Esophagus squamous epithelium (tissue), 5 donors: ENCODE results near the gene BAZ2A. TPM values are rescaled to one million over a fixed set of nuclear protein-coding genes. Genes with fewer than 3 reads are reported as not detected.

Experiments used
- DNase-seq: peaks from one replicate; lab custom pipeline; 2025; lab: John Stamatoyannopoulos, UW
- H3K27ac ChIP-seq, 4 donors: fragments of 200-600 bp; sonication (generic); one replicate each; pipeline ENCODE4 v1.5.1; 2016 to 2019; ENCODE audit warnings: mild to moderate bottlenecking in 1 of 4
- H3K27me3 ChIP-seq, 4 donors: fragments of 200-600 bp; sonication (generic); 1 replicate in 3 of 4; 2 replicates in 1 of 4; pipeline versions ENCODE4 v1.5.1 to v1.6.0; 2017 to 2021; ENCODE audit warnings: antibody characterized with exemption in 1 of 4
- H3K36me3 ChIP-seq, 3 donors: fragments of 200-600 bp; sonication (generic); one replicate each; pipeline ENCODE4 v1.5.1; 2016 to 2019
- H3K4me1 ChIP-seq, 3 donors: fragments of 200-600 bp; sonication (generic); one replicate each; pipeline ENCODE4 v1.5.1; 2017 to 2019
- H3K4me3 ChIP-seq, 4 donors: fragments of 200-600 bp; sonication (generic); 1 replicate in 3 of 4; 2 replicates in 1 of 4; pipeline ENCODE4 v1.5.1; 2016 to 2019; ENCODE audit warnings: mild to moderate bottlenecking in 2 of 4, moderate library complexity in 1 of 4
- H3K9me3 ChIP-seq, 3 donors: fragments of 200-600 bp; sonication (generic); one replicate each; pipeline ENCODE4 v1.5.1; 2016 to 2019
- CTCF ChIP-seq, 6 experiments: fragments of 450-650 bp in 4 of 6; fragments of 200-600 bp in 2 of 6; sonication (generic) in 2 of 6; IDR thresholded peaks; one replicate each; pipeline ENCODE4 v1.5.1; 2016 to 2019; ENCODE audit warnings: antibody characterized with exemption in 6 of 6, mild to moderate bottlenecking in 4 of 6, moderate library complexity in 4 of 6
- POLR2A ChIP-seq, 4 donors: fragments of 450-650 bp; IDR thresholded peaks; one replicate each; pipeline ENCODE4 v1.6.1; 2017; ENCODE audit warnings: antibody characterized with exemption in 4 of 4, mild to moderate bottlenecking in 4 of 4, moderate library complexity in 3 of 4
- WGBS, 2 donors: methylation state at CpG; one replicate each; pipeline ENCODE4 v1.1.5; 2018; 5-methylcytosine and 5-hydroxymethylcytosine counted together
- intact Hi-C: fragments of 100-400 bp; cut with DNase I; formaldehyde crosslinking; loops from one replicate; pipeline ENCODE4 v1.15.0; 2022
- total RNA-seq, 4 donors: library from RNA; depleted of rRNA; stranded (reverse); fragments of >200 nt; gene quantifications; one replicate each; pipeline ENCODE4 v1.1.0, GENCODE V29; 2016
- donor health status: DM: yes; HTN: yes; CAD: no.

The BAZ2A gene
- total RNA-seq = 10 to 100 TPM; 36.7 to 65.3 (median 59.8) TPM

DNA sequence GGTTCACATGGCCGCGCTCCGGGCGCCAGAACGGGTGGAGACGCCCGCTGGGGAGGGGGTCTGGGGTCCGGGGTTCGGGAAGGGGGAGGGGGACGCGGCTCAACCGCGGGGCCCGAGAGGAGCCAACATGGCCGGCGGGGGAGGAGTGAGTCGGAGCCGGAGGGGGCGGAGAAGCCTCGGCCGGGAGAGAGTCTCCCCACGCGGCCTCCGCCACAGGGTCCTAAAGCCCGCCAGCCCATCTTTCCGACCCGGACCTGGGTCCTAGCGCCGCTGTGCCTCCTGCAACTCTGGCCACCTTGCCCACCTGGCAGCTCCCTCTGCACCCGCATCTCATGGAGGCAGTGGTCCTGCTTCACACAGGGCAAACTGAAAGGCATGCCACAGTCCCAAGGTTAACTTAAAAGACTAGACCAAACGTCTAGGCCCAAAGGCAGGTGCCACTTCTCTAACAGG, at the start of gene BAZ2A:
TSS of gene BAZ2A (minus strand) at position 147 of the 453 bp plus-strand sequence. CDS start 12,796 bp downstream, outside the sequence.
- peaks cover 0 to 22% (median 5%) of the 10 kb centered on the region in 3 donors for H3K36me3 ChIP-seq
- 0% methylated on average over 1 of the region's 31 CpGs; no CpG with 5 or more reads in 1 of the 2 donors for WGBS, 2 donors
- DNase-seq = no peak
- TF ChIP-seq CTCF (IDR thresholded peaks at IDR 0.05) (peak in 1 of 6 experiments; percentile 2), POLR2A (IDR thresholded peaks at IDR 0.05) (no peak)
- peak within 1 kb of the TSS; percentile 96 to 99 (median 98) for H3K27ac ChIP-seq
- intact Hi-C loops = no loop called here
- no peaks in the 10 kb centered on the region for H3K27me3 ChIP-seq
- H3K9me3 ChIP-seq = no peaks in the 10 kb centered on the region
- peaks cover 38 to 85% (median 56%) of the 10 kb centered on the region in 3 donors for H3K4me1 ChIP-seq
- H3K4me3 ChIP-seq = peak within 1 kb of the TSS; percentile 84 to 100 (median 99)

GRCh38 chr12:56678852-56679251, 48.7 kb upstream of the BAZ2A start:
- WGBS, 2 donors = 81 to 88% methylated on average over 2 of the region's 2 CpGs
- Histone ChIP-seq H3K36me3 (peaks cover 0 to 51% (median 0%) of the 10 kb centered on the region in 3 donors), H3K27ac (peak overlapping the region in 1 of 4 donors; percentile 9), H3K9me3 (no peaks in the 10 kb centered on the region), H3K4me1 (peaks cover 9 to 81% (median 36%) of the 10 kb centered on the region in 3 donors), H3K27me3 (no peaks in the 10 kb centered on the region), H3K4me3 (no peak overlapping the region)
- intact Hi-C loops = no loop called here
- no peak for TF ChIP-seq CTCF (IDR thresholded peaks at IDR 0.05)
- no peak for TF ChIP-seq POLR2A (IDR thresholded peaks at IDR 0.05)
- DNase-seq = no peak

DNA sequence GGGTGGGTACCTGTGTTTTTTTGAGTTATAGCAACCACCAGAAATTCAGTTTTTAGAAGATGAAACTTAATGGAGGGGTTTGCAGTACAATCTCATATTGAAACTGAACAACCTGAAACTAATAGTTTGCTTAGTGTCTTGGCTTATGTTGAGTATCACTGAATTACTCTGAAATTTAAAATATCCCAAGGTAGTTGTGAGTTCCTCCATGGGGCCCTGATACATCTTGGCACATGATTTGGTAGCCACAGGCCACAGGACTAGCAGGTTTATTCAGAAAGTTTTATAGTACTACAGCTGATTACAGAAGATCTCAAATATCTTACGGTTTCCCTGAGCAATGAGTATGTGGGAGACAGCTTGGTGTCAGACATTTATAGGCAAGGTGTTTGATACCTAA, 47.6 kb upstream of the BAZ2A start:
- no peak for TF ChIP-seq POLR2A (IDR thresholded peaks at IDR 0.05)
- no peak for TF ChIP-seq CTCF (IDR thresholded peaks at IDR 0.05)

GRCh38 chr12:56676851-56677580, 46.9 kb upstream of the BAZ2A start:
- Histone ChIP-seq H3K9me3 (no peaks in the 10 kb centered on the region), H3K27me3 (no peaks in the 10 kb centered on the region), H3K27ac (no peak overlapping the region), H3K4me1 (peaks cover 9 to 78% (median 24%) of the 10 kb centered on the region in 3 donors), H3K4me3 (no peak overlapping the region), H3K36me3 (peaks cover 0 to 47% (median 0%) of the 10 kb centered on the region in 3 donors)
- DNase-seq = no peak
- 74 to 77% methylated on average over 8 to 11 of the region's 11 CpGs for WGBS, 2 donors
- intact Hi-C loops = no loop called here
- TF ChIP-seq CTCF (IDR thresholded peaks at IDR 0.05) (no peak), POLR2A (IDR thresholded peaks at IDR 0.05) (no peak)

More for the DNA sequence above, 47.6 kb upstream of the BAZ2A start:
- Histone ChIP-seq H3K9me3 (no peaks in the 10 kb centered on the region), H3K4me1 (peaks cover 9 to 78% (median 31%) of the 10 kb centered on the region in 3 donors), H3K36me3 (peaks cover 0 to 47% (median 0%) of the 10 kb centered on the region in 3 donors), H3K27ac (no peak overlapping the region), H3K4me3 (no peak overlapping the region), H3K27me3 (no peaks in the 10 kb centered on the region)
- intact Hi-C loops = no loop called here
- no peak for DNase-seq
- 50 to 61% methylated on average over 1 of the region's 1 CpG for WGBS, 2 donors

- TF ChIP-seq POLR2A (IDR thresholded peaks at IDR 0.05) (no peak), CTCF (IDR thresholded peaks at IDR 0.05) (no peak)
- H3K4me1 ChIP-seq = peaks cover 4 to 46% (median 5%) of the 10 kb centered on the region in 3 donors
- H3K9me3 ChIP-seq = no peaks in the 10 kb centered on the region
- no peak overlapping the region for H3K4me3 ChIP-seq
- H3K27me3 ChIP-seq = no peaks in the 10 kb centered on the region
- intact Hi-C loops = no loop called here
- H3K36me3 ChIP-seq = peaks cover 15 to 77% (median 22%) of the 10 kb centered on the region in 3 donors
- WGBS, 2 donors = 87 to 88% methylated on average over 2 of the region's 2 CpGs
- H3K27ac ChIP-seq = no peak overlapping the region
- DNase-seq = no peak
Observed at GRCh38 chr12:56671608-56672007, 41.5 kb upstream of the BAZ2A start.
